Measurements from ENCODE around the gene MAN1C1. TPM values are rescaled to one million over a fixed set of nuclear protein-coding genes. Genes with fewer than 3 reads are reported as not detected.

The MAN1C1 gene
- total RNA-seq, 1 experiment from 2014 or later: 9.3 TPM

- H4K8ac ChIP-seq (replicated peaks; ENCODE audit: insufficient read length, low read depth, low read length): no peak overlapping the region
- peaks cover 28 to 30% of the 10 kb centered on the region in 2 experiments for H3K4me1 Mint-ChIP-seq
- TF ChIP-seq CTCF (conservative IDR thresholded peaks at IDR 0.05): no peak
- H3K79me2 ChIP-seq (ENCODE audit: insufficient read depth, low read length): no peaks in the 10 kb centered on the region
- no peak overlapping the region; a peak in 1 of 5 replicates for H3K4me3 Mint-ChIP-seq
- no peak overlapping the region for H2BK5ac ChIP-seq (ENCODE audit: insufficient read length, low read length)
- no peaks in the 10 kb centered on the region for H3K9me3 ChIP-seq (ENCODE audit: control insufficient read depth, low read depth, low read length)
- no peak overlapping the region for H2BK12ac ChIP-seq (ENCODE audit: insufficient read length, low read depth, low read length)
- no peak overlapping the region for H3K27ac ChIP-seq (ENCODE audit: insufficient read length, low read depth, low read length)
- H3K27ac Mint-ChIP-seq: no peak overlapping the region
- no peak overlapping the region for H3K4ac ChIP-seq (ENCODE audit: low read depth, low read length)
- H3K4me1 ChIP-seq (ENCODE audit: insufficient read depth, low read length): no peaks in the 10 kb centered on the region
- H4K5ac ChIP-seq (ENCODE audit: insufficient read length, low read depth, low read length): no peak overlapping the region
- H4K91ac ChIP-seq (ENCODE audit: insufficient read length, low read depth, low read length): no peak overlapping the region
- H2BK15ac ChIP-seq (ENCODE audit: low read depth, low read length): no peak overlapping the region
- no peak overlapping the region for H2AFZ ChIP-seq (ENCODE audit: low read length)
- no peak overlapping the region for H3K4me2 ChIP-seq (ENCODE audit: insufficient read depth, insufficient read length, low read length)
- peaks cover 17% of the 10 kb centered on the region for H3K27me3 Mint-ChIP-seq (ENCODE audit: low read depth)
- no peak overlapping the region for H3K56ac ChIP-seq (ENCODE audit: insufficient read length, low read depth, low read length)
- H3K23ac ChIP-seq (ENCODE audit: insufficient read length, low read depth, low read length): no peak overlapping the region
- H3K79me1 ChIP-seq (ENCODE audit: insufficient read depth, low read depth, low read length, poor library complexity, severe bottlenecking): no peaks in the 10 kb centered on the region
- H3K18ac ChIP-seq (ENCODE audit: insufficient read length, low read depth, low read length): no peak overlapping the region
- H4K20me1 ChIP-seq (ENCODE audit: control insufficient read depth, insufficient read depth, insufficient read length): no peaks in the 10 kb centered on the region
- peaks cover 0 to 2% (median 0%) of the 10 kb centered on the region in 3 experiments; a peak in 2 of 7 replicates for H3K36me3 Mint-ChIP-seq (ENCODE audit: insufficient read depth in 1 of 3, low read depth in 3 of 3)
- H2AK5ac ChIP-seq (ENCODE audit: insufficient read length, low read length): no peak overlapping the region
- H3K23me2 ChIP-seq (ENCODE audit: insufficient read length, low read depth, low read length, poor library complexity, severe bottlenecking): peaks cover 13% of the 10 kb centered on the region
- H3T11ph ChIP-seq (ENCODE audit: low read length): no peak overlapping the region
- no peak overlapping the region for H2BK120ac ChIP-seq (ENCODE audit: low read depth, low read length, poor library complexity, severe bottlenecking)
- no peak overlapping the region for H3K9ac ChIP-seq (ENCODE audit: extremely low read depth, insufficient read length, low read length)
- H3K27me3 ChIP-seq (ENCODE audit: insufficient read depth, low read length): no peaks in the 10 kb centered on the region; the same call in 1 of the 2 replicates
- no peak overlapping the region for H3K14ac ChIP-seq (ENCODE audit: insufficient read depth, low read length)
- DNase-seq: no peak
- no peak overlapping the region for H2BK20ac ChIP-seq (ENCODE audit: low read depth, low read length, poor library complexity, severe bottlenecking)
- H3K9me3 Mint-ChIP-seq: peaks cover 0 to under 1% of the 10 kb centered on the region in 2 experiments; a peak in 1 of 5 replicates
- WGBS (ENCODE audit: extremely low coverage, insufficient read length, low lambda C conversion rate): no CpG with 5 or more reads among the region's 4 CpGs
Measured at GRCh38 chr1:25620701-25621350, 4.2 kb downstream of the MAN1C1 start.
